Fibroblast of lung (primary cell): ENCODE results near the gene ZNF274.

Source experiments
- EZH2 ChIP-seq: IDR thresholded peaks from 2 replicates; pipeline ENCODE4 v1.5.1; 2012; ENCODE audit warnings: low read length, control low read depth, mild to moderate bottlenecking; ENCODE audit errors: missing control alignments
- TF ChIP-seq, protein P1 (sequence below), 2 donors: IDR thresholded peaks in 1 of 2; conservative IDR thresholded peaks in 1 of 2; 1 replicate in 1 of 2; 2 replicates in 1 of 2; pipeline ENCODE4 v1.5.1; 2011 to 2012; ENCODE audit warnings: low read length in 2 of 2, control low read depth in 1 of 2, inconsistent platforms in 1 of 2, low read depth in 1 of 2, mild to moderate bottlenecking in 1 of 2

DNA sequence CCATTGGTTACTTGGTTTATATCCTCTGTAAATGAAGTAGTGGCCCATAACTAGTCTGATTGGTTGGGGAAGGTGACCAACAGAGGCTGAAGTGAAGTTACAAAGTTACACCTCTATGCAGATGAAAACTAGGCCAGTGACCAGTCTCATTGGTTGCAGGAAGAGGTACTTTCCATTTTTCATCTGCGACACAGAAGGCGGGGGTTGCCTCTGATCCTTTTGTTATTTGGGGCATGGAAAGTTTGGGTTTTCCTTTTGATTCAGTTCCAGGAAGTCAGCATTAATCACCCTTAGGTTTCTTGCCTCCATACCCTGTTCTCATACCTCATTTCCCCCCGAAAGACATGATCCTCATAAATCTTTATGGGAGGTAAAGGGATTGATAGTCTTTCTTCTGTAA is 66.0 kb downstream of the ZNF274 start:
- no peak for TF ChIP-seq EZH2
- TF ChIP-seq, protein P1, sequence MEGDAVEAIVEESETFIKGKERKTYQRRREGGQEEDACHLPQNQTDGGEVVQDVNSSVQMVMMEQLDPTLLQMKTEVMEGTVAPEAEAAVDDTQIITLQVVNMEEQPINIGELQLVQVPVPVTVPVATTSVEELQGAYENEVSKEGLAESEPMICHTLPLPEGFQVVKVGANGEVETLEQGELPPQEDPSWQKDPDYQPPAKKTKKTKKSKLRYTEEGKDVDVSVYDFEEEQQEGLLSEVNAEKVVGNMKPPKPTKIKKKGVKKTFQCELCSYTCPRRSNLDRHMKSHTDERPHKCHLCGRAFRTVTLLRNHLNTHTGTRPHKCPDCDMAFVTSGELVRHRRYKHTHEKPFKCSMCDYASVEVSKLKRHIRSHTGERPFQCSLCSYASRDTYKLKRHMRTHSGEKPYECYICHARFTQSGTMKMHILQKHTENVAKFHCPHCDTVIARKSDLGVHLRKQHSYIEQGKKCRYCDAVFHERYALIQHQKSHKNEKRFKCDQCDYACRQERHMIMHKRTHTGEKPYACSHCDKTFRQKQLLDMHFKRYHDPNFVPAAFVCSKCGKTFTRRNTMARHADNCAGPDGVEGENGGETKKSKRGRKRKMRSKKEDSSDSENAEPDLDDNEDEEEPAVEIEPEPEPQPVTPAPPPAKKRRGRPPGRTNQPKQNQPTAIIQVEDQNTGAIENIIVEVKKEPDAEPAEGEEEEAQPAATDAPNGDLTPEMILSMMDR (conservative IDR thresholded peaks at IDR 0.05 in 1 of 2, IDR thresholded peaks at IDR 0.05 in 1 of 2; ENCODE audit: low read depth in 1 of 2, low read length in 2 of 2): no peak
